GM12874 (cell line): ENCODE measurements around the gene SELPLG.

Experiments used
- TF ChIP-seq, protein P1 (sequence below): IDR thresholded peaks from 2 replicates; pipeline ENCODE4 v1.5.1; 2011; ENCODE audit warnings: low read depth, mild to moderate bottlenecking, control low read depth, low read length, moderate library complexity; ENCODE audit not compliant: insufficient read depth

SELPLG gene

GRCh38 chr12:108630481-108631207 lies 3.0 kb downstream of the SELPLG start:
- TF ChIP-seq, protein P1, sequence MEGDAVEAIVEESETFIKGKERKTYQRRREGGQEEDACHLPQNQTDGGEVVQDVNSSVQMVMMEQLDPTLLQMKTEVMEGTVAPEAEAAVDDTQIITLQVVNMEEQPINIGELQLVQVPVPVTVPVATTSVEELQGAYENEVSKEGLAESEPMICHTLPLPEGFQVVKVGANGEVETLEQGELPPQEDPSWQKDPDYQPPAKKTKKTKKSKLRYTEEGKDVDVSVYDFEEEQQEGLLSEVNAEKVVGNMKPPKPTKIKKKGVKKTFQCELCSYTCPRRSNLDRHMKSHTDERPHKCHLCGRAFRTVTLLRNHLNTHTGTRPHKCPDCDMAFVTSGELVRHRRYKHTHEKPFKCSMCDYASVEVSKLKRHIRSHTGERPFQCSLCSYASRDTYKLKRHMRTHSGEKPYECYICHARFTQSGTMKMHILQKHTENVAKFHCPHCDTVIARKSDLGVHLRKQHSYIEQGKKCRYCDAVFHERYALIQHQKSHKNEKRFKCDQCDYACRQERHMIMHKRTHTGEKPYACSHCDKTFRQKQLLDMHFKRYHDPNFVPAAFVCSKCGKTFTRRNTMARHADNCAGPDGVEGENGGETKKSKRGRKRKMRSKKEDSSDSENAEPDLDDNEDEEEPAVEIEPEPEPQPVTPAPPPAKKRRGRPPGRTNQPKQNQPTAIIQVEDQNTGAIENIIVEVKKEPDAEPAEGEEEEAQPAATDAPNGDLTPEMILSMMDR = no peak

DNA sequence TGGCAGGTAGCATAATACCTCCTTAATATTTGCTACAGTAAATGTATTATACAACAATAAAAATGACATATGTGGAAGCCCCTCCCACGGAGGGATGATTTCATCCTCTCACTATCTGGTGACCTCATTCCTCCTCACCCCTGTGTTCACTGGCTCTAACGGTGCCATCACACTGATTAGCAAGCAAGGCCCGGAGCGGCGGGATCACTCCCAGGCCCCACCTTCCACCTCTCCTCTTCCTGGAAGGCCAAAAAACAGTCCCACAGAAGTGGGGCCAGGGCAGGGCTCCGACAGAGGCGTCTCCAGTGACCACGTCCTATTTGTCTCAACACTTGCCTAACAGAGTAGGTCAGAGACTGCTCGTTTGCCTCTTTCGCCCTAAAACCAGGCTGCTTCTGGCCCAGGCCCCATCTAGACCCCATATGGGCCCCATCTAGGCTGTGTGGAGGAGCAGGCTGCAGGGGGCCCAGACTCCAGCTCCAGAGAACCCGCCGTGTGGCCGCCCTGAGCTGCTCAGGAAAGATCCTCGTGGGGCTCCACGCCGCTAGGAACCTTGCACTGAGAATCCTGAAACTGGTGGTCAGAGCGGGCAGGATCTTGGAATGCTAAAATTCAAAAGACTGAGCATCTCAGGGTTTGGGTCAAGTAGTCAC lies 3.7 kb downstream of the SELPLG start:
- TF ChIP-seq, protein P1 = no peak

DNA sequence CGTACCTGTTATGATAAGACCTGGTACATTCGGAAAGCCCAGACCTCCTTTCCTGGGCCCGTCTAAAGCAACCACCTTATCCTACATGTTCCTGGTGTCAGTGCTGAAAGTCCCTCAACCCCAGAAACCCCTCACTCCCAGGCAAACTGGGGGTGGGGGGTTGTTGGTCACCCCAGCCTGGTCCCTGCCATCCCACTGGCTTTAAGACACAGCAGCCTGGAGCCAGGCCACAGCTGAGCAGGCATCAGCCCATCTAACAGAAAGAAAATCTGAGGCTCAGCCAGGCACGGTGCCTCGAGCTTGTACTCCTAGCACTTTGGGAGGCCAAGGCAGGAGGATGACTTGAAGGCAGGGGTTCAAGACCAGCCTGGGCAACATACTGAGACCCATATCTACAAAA lies 4.5 kb downstream of the SELPLG start:
- TF ChIP-seq, protein P1 = no peak

GRCh38 chr12:108627134-108627920 lies 6.4 kb downstream of the SELPLG start:
- TF ChIP-seq, protein P1 = no peak

DNA sequence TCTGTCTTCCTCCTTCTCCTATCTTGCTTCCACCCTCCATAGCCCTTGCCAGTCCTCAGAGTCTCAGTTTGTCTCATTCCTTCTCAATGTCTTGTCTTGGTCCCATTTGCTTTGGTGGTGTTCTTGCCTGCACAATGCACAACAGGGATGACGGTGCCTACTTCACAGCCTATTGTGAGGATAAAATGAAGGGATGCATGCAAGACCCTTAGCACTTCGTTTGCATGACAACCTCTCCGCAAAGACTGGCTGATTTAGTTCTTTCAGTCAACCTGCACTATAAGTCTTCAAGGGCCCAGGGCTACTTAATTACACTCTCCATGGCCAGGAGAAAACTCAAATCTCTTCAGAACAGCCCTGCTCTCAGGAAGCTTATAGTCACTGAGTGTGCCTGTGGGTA lies 8.5 kb downstream of the SELPLG start:
- TF ChIP-seq, protein P1 = no peak

DNA sequence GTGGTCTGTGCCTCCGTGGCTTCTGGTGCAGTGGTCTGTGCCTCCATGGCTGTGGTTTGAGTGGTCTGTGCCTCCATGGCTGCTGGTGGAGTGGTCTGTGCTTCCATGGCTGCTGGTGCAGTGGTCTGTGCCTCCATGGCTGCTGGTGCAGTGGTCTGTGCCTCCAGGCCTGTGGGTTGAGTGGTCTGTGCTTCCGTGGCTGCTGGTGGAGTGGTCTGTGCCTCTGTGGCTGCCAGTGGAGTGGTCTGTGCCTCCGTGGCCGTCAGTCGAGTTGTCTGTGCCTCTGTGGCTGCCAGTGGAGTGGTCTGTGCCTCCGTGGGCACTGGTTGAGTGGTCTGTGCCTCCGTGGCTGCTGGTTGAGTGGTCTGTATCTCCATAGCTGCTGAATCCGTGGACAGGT lies 10.1 kb downstream of the SELPLG start:
- TF ChIP-seq, protein P1 = no peak

DNA sequence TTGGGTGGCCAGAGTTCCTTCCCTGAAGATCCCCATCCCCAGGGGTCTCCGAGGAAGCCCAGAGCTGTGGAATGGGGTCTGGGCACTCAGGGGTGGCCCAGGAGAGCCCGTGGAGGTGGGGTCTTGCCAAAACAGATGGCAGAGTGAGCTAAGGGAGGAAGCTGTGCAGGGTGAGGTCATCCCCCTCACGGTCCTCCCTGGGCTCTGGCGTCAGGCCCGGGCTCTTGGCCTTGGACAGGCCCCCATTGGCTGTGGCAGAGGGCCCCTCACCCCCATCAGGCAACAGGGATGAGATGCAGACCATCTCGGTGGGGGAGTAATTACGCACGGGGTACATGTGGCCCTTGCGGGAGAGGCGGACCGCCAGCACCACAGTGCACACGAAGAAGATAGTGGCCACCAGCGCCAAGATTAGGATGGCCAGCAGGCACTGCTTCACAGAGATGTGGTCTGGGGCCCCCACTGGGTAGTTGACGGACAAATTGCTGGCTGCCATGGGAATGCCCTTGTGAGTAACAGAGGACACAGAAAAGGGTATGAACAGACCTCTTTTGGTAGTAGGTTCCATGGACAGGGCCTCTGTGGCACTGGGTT lies 10.7 kb downstream of the SELPLG start:
- TF ChIP-seq, protein P1 = no peak
